ENCODE measurements around the gene BCDIN3D.

BCDIN3D gene

DNA sequence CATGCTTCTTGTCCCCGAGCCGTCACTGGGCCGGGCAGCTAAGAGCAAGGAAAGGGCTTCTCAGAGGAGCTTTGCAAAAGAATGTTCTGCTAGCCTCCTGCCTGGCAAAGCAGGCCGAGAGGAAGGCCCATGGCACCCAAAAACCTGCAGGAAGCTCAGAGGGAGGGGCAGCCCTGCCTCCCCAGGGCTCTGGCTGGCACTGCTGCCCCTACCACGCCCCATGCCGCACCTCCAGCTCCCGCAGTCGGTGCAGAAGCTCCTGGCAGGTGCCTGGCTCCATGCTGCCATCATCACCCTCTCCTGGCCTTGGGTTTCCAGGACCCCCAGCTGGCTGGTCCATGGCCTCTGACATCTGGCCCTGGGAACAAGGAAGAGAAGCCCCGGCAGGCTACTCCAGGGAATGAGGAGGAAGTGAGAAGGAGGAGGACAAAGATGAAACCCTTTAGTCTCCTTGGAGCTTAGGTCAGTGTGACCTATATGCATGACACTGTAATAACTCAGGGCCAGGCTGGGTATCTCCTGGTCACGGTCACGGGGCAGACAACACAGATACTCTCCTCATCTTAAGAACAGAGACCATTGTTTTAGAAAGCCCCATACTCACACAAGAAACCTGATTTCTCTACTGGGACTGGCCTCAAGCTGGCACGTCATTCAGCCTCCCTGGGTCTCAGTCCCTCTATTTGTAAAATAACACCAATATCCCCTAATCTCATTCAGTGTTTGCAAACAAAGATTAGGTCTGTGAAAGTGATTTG is 39.0 kb downstream of the BCDIN3D start:
- DNase-seq (ENCODE audit: extremely low read depth, insufficient read length): no peak
- H3K4me3 ChIP-seq (replicated peaks; ENCODE audit: low read depth, low read length): no peak overlapping the region
- H3K27me3 ChIP-seq (replicated peaks; ENCODE audit: control insufficient read depth, insufficient read depth, low read length): no peaks in the 10 kb centered on the region
- H3K36me3 ChIP-seq (ENCODE audit: control insufficient read depth, insufficient read depth, low read length): peaks cover 25% of the 10 kb centered on the region
- TF ChIP-seq, protein P1, sequence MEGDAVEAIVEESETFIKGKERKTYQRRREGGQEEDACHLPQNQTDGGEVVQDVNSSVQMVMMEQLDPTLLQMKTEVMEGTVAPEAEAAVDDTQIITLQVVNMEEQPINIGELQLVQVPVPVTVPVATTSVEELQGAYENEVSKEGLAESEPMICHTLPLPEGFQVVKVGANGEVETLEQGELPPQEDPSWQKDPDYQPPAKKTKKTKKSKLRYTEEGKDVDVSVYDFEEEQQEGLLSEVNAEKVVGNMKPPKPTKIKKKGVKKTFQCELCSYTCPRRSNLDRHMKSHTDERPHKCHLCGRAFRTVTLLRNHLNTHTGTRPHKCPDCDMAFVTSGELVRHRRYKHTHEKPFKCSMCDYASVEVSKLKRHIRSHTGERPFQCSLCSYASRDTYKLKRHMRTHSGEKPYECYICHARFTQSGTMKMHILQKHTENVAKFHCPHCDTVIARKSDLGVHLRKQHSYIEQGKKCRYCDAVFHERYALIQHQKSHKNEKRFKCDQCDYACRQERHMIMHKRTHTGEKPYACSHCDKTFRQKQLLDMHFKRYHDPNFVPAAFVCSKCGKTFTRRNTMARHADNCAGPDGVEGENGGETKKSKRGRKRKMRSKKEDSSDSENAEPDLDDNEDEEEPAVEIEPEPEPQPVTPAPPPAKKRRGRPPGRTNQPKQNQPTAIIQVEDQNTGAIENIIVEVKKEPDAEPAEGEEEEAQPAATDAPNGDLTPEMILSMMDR (IDR thresholded peaks at IDR 0.05; ENCODE audit: insufficient read depth, low read length, poor library complexity, severe bottlenecking): no peak

DNA sequence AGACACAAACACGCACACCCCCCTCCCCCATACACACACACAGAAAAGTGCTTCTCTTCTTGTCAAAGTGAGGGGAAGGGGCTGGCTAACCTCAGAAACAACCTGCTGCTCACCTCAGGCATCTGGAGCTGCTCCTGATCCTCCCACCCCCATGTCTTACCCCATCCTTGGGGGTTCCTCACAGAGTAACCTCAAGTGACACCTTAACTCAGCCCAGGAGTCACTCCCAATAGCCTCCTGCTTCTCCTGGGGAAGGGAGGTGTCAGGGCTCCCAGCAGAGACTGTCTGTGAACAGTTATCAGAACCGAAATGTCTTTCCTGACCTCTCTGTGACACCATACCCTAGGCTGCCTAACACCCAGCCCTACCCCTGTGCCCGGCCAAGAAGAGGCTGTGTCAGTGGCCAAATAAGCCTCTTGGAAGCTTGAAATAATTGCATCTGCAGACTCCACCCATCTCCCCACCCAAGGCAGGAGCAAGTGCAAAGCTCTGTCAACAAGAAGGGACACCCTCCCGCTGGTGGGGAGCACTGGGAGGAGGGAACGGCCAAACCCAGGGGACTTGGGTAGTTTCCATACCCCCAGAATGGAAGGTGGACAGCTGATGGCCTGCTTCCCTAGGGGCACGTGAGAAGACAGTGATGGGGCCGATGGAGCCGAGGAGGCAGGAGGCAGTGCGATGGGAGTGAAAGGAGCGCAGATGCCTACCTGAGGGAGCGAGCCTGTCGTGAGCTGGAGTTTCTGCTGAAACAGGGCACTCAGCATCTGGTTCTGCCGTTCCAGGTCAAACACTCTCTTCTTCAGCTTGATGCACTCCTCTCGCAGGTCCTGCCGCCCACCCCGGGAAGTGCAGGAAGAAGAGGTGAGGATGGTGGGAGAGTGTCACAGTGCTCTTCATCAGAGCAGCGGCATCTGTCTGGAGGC is 41.5 kb downstream of the BCDIN3D start:
- no peak overlapping the region for H3K4me3 ChIP-seq (replicated peaks; ENCODE audit: low read depth, low read length)
- no peak for DNase-seq (ENCODE audit: extremely low read depth, insufficient read length)
- peaks cover 37% of the 10 kb centered on the region for H3K36me3 ChIP-seq (ENCODE audit: control insufficient read depth, insufficient read depth, low read length)
- no peaks in the 10 kb centered on the region for H3K27me3 ChIP-seq (replicated peaks; ENCODE audit: control insufficient read depth, insufficient read depth, low read length)
- TF ChIP-seq, protein P1 (IDR thresholded peaks at IDR 0.05; ENCODE audit: insufficient read depth, low read length, poor library complexity, severe bottlenecking): no peak

DNA sequence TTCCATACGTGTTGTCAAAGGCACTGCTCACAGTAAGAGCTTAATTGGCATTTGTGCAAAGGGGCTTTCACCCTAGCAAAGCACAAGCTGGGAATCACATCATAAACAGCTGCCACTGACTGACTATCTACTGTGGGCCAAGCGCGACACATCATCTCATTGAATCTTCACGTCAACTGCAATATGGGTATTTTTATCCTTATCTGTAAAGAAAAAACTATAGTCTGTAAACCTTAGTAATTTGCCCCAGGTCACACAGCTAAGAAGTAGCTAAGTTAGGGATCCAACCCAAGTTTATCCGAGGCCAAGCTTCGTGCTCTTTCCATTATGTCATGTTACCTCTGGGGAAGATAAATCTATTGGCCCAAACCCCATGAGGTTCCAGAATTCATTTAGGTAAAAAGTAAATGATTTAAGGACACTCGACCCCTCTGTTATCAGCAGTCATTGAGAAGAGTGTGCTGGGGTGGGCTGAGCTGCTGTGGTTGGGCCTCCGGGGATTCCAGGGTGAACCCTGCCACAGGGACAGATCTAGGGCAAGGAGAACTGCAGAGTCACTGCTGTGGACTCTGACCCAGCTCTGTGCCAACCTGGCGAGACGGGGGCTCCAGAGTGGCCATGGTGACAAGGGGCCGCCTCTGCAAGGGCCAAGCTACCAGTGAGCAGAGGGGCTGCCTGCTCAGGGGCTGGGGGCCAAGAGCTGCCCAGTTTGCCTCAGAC is 42.3 kb downstream of the BCDIN3D start:
- no peak for DNase-seq (ENCODE audit: extremely low read depth, insufficient read length)
- no peak overlapping the region for H3K4me3 ChIP-seq (replicated peaks; ENCODE audit: low read depth, low read length)
- H3K27me3 ChIP-seq (replicated peaks; ENCODE audit: control insufficient read depth, insufficient read depth, low read length): no peaks in the 10 kb centered on the region
- TF ChIP-seq, protein P1 (IDR thresholded peaks at IDR 0.05; ENCODE audit: insufficient read depth, low read length, poor library complexity, severe bottlenecking): no peak
- H3K36me3 ChIP-seq (ENCODE audit: control insufficient read depth, insufficient read depth, low read length): peaks cover 37% of the 10 kb centered on the region

DNA sequence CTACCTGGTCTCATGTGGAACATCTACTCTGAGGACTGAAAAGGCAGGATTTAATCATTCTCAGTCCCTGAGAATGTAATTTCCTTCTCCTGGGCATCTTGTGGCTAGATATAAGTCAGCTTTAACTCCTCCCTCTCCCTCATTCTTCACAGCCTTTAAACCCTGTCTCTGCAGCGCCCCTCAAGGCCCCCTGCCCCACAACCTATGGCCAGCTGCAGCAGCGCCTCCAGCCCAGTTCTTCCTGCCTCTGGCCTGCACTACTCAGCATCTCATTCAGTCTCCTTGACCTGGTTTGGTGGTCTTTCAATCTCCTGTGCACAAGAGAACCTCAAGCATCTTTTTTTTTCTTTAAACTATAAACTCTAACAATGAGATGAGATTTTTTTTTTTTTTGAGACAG is 44.0 kb downstream of the BCDIN3D start:
- peaks cover 29% of the 10 kb centered on the region for H3K36me3 ChIP-seq (ENCODE audit: control insufficient read depth, insufficient read depth, low read length)
- H3K27me3 ChIP-seq (replicated peaks; ENCODE audit: control insufficient read depth, insufficient read depth, low read length): no peaks in the 10 kb centered on the region
- no peak for DNase-seq (ENCODE audit: extremely low read depth, insufficient read length)
- H3K4me3 ChIP-seq (replicated peaks; ENCODE audit: low read depth, low read length): no peak overlapping the region
- TF ChIP-seq, protein P1 (IDR thresholded peaks at IDR 0.05; ENCODE audit: insufficient read depth, low read length, poor library complexity, severe bottlenecking): no peak

DNA sequence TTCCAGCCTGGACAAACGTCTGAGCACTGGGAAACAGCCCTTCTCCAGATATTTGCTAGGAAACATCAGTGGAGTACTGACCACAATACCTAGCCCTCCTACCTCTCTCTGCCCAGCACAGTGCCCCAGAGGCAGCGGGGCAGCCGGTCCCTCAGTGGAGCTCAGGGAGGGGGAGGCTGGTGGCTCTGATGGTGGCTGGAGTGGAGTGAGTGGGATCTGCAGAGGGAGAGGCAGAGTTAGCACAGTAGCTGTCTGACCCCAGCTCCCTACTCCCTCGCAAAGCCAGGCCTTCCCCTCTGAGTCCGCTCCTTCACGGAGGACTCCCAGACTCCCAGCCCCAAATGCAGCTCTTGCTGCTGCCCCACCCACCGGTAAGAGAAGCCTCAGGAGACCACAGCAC is 44.7 kb downstream of the BCDIN3D start:
- TF ChIP-seq, protein P1 (IDR thresholded peaks at IDR 0.05; ENCODE audit: insufficient read depth, low read length, poor library complexity, severe bottlenecking): no peak
- Histone ChIP-seq H3K27me3 (replicated peaks; ENCODE audit: control insufficient read depth, insufficient read depth, low read length) (no peaks in the 10 kb centered on the region), H3K36me3 (ENCODE audit: control insufficient read depth, insufficient read depth, low read length) (peaks cover 31% of the 10 kb centered on the region), H3K4me3 (replicated peaks; ENCODE audit: low read depth, low read length) (no peak overlapping the region)
- DNase-seq (ENCODE audit: extremely low read depth, insufficient read length): no peak
